ENCODE results near the gene DOK4.
"Not testable (repeated sequence)": the region's sequence is repeated elsewhere in the genome, so short reads cannot be mapped to it uniquely, and the experiment has no call there.

DOK4 gene

GRCh38 chr16:57475711-57476339 is 10.5 kb downstream of the DOK4 start:
- no peak for DNase-seq

- no peak for DNase-seq
Measured at GRCh38 chr16:57474671-57475661, 11.3 kb downstream of the DOK4 start.

GRCh38 chr16:57473906-57474305 is 12.4 kb downstream of the DOK4 start:
- no peak for DNase-seq

GRCh38 chr16:57473176-57473840 is 13.0 kb downstream of the DOK4 start:
- no peak for DNase-seq

GRCh38 chr16:57472665-57473060 is 13.6 kb downstream of the DOK4 start:
- DNase-seq: no peak

GRCh38 chr16:57471852-57472664 is 14.2 kb downstream of the DOK4 start:
- DNase-seq: no peak

GRCh38 chr16:57471209-57471608 is 15.1 kb downstream of the DOK4 start:
- DNase-seq: no peak

- DNase-seq: no peak
Measured at GRCh38 chr16:57470711-57471110, 15.6 kb downstream of the DOK4 start.

GRCh38 chr16:57469917-57470470 is 16.3 kb downstream of the DOK4 start:
- DNase-seq: no peak

GRCh38 chr16:57469046-57469445 is 17.2 kb downstream of the DOK4 start:
- no peak for DNase-seq

- no peak for DNase-seq
Measured at GRCh38 chr16:57468346-57468745, 17.9 kb downstream of the DOK4 start.

- no peak for DNase-seq
Measured at GRCh38 chr16:57464523-57464922, 21.8 kb downstream of the DOK4 start.

- no peak for DNase-seq
Measured at GRCh38 chr16:57462978-57463362, 23.3 kb downstream of the DOK4 start.

- DNase-seq: peak; percentile 94
Measured at GRCh38 chr16:57462209-57462977, 23.9 kb downstream of the DOK4 start, which contains the start of gene POLR2C. TSS of gene POLR2C (plus strand) at chr16:57462679. CDS start at chr16:57462725, 46 bp downstream.

- DNase-seq: no peak
Measured at GRCh38 chr16:57452021-57452420, 34.3 kb downstream of the DOK4 start.

- DNase-seq: peak; percentile 95
Measured at GRCh38 chr16:57447186-57447962, 38.9 kb downstream of the DOK4 start, which contains the start of the genes CIAPIN1 and COQ9. TSS of gene CIAPIN1 (minus strand) at chr16:57447385. CDS start at chr16:57440928, 6,457 bp downstream. TSS of gene COQ9 (plus strand) at chr16:57447479. CDS start at chr16:57447506, 27 bp downstream.

GRCh38 chr16:57446531-57447185 is 39.6 kb downstream of the DOK4 start:
- DNase-seq: no peak

- DNase-seq: no peak
Measured at GRCh38 chr16:57445510-57445909, 40.8 kb downstream of the DOK4 start.

GRCh38 chr16:57444711-57445110 is 41.6 kb downstream of the DOK4 start:
- DNase-seq: no peak

GRCh38 chr16:57440551-57440950 is 45.7 kb downstream of the DOK4 start:
- not testable (repeated sequence) for DNase-seq

Data from right forelimb (tissue), 1 donor.